SK-N-SH (cell line): ENCODE measurements around the gene SPRED1. TPM values are rescaled to one million over a fixed set of nuclear protein-coding genes. Genes with fewer than 3 reads are reported as not detected.

ENCODE experiments used
- CTCF ChIA-PET: fragments of 300-600, 350-600 bp; formaldehyde crosslinking; extraction: SDS; loops from one replicate; lab custom pipeline; 2021; lab: Yijun Ruan, JAX
- POLR2A ChIA-PET: fragments of 350-600 bp; sonication (Branson Sonifier 250); formaldehyde crosslinking; extraction: SDS; loops from one replicate; lab custom pipeline; 2020; ENCODE audit warnings: antibody characterized with exemption, inconsistent platforms; lab: Yijun Ruan, JAX
- DNase-seq: peaks from one replicate; pipeline ENCODE4 v3.0.0; 2012
- H2AFZ ChIP-seq: fragments of 200-600 bp; sonication (generic); 2 replicates; pipeline ENCODE4 v1.8.1; 2016; ENCODE audit warnings: antibody characterized with exemption, mild to moderate bottlenecking, low read depth
- H3F3A ChIP-seq: fragments of 200-600 bp; sonication (generic); replicated peaks from 2 replicates; pipeline ENCODE3; 2016; ENCODE audit warnings: antibody characterized with exemption, mild to moderate bottlenecking; ENCODE audit not compliant: insufficient read depth
- H3K27ac ChIP-seq, 2 experiments: fragments of 200-500 bp in 1 of 2; fragments of 200-600 bp in 1 of 2; sonication (Bioruptor generic) in 1 of 2; sonication (generic), shearing (Covaris generic) in 1 of 2; 2 replicates each; pipeline versions ENCODE4 v1.5.1 to v1.6.1; 2014 to 2016; ENCODE audit warnings: low read depth in 2 of 2, inconsistent platforms in 1 of 2, low read length in 1 of 2, mild to moderate bottlenecking in 1 of 2, mixed read lengths in 1 of 2
- H3K27me3 ChIP-seq: fragments of 200-600 bp; sonication (generic), shearing (Covaris generic); 2 replicates; pipeline ENCODE4 v1.6.1; 2016; ENCODE audit warnings: mixed run types; ENCODE audit not compliant: insufficient read depth
- H3K36me3 ChIP-seq, 2 experiments: fragments of 200-500 bp in 1 of 2; fragments of 200-600 bp in 1 of 2; sonication (Bioruptor generic) in 1 of 2; sonication (generic) in 1 of 2; replicated peaks in 1 of 2; 2 replicates each; pipeline versions ENCODE3 to v1.5.1; 2014 to 2016; ENCODE audit warnings: low read length in 1 of 2, mild to moderate bottlenecking in 1 of 2; ENCODE audit not compliant: insufficient read depth in 2 of 2, control insufficient read depth in 1 of 2
- H3K4me1 ChIP-seq, 2 experiments: fragments of 200-500 bp in 1 of 2; fragments of 200-600 bp in 1 of 2; sonication (Bioruptor generic) in 1 of 2; sonication (generic), shearing (Covaris generic) in 1 of 2; 2 replicates each; pipeline versions ENCODE4 v1.5.1 to v1.6.1; 2014 to 2016; ENCODE audit warnings: low read depth in 1 of 2, low read length in 1 of 2, mixed run types in 1 of 2; ENCODE audit not compliant: insufficient read depth in 2 of 2, control insufficient read depth in 1 of 2
- H3K4me2 ChIP-seq: fragments of 200-600 bp; sonication (generic), shearing (Covaris generic); 2 replicates; pipeline ENCODE4 v1.6.1; 2017; ENCODE audit warnings: mixed run types
- H3K4me3 ChIP-seq, 2 experiments: fragments of 200-500 bp in 1 of 2; fragments of 200-600 bp in 1 of 2; sonication (Bioruptor generic) in 1 of 2; sonication (generic), shearing (Covaris generic) in 1 of 2; 2 replicates each; pipeline versions ENCODE4 v1.5.1 to v1.8.1; 2014 to 2016; ENCODE audit warnings: low read depth in 2 of 2, inconsistent platforms in 1 of 2, low read length in 1 of 2, mild to moderate bottlenecking in 1 of 2, mixed read lengths in 1 of 2, moderate library complexity in 1 of 2
- H3K79me2 ChIP-seq: fragments of 200-600 bp; sonication (generic); 2 replicates; pipeline ENCODE4 v1.8.1; 2017; ENCODE audit warnings: mild to moderate bottlenecking; ENCODE audit not compliant: insufficient read depth
- H3K9ac ChIP-seq: fragments of 200-600 bp; sonication (generic); 2 replicates; pipeline ENCODE4 v1.6.1; 2017; ENCODE audit warnings: mixed run types
- H3K9me2 ChIP-seq: fragments of 200-600 bp; sonication (generic); 2 replicates; pipeline ENCODE4 v1.6.1; 2017; ENCODE audit warnings: mixed run types
- H3K9me3 ChIP-seq: fragments of 200-600 bp; sonication (generic); 2 replicates; pipeline ENCODE4 v1.6.1; 2017; ENCODE audit warnings: mixed run types, mild to moderate bottlenecking, moderate library complexity
- H4K20me1 ChIP-seq: fragments of 200-600 bp; sonication (generic); 2 replicates; pipeline ENCODE4 v1.6.1; 2017; ENCODE audit warnings: mild to moderate bottlenecking, mixed run types; ENCODE audit not compliant: insufficient read depth
- FOXM1 ChIP-seq: IDR thresholded peaks from 2 replicates; pipeline ENCODE4 v1.4.0; 2012; ENCODE audit warnings: low read depth, mild to moderate bottlenecking
- GABPA ChIP-seq: IDR thresholded peaks from 2 replicates; pipeline ENCODE4 v1.4.0; 2012; ENCODE audit warnings: low read depth, mild to moderate bottlenecking
- GATA2 ChIP-seq: sonication (generic); formaldehyde crosslinking; IDR thresholded peaks from 2 replicates; pipeline ENCODE4 v1.5.0; 2020; ENCODE audit warnings: mild to moderate bottlenecking, missing genetic modification reagents
- MAX ChIP-seq: IDR thresholded peaks from 2 replicates; pipeline ENCODE4 v1.4.0; 2012; ENCODE audit warnings: low read depth
- MXI1 ChIP-seq: IDR thresholded peaks from 2 replicates; pipeline ENCODE4 v1.6.1; 2012; ENCODE audit warnings: mild to moderate bottlenecking, low read depth, low read length, improper control_type of control experiment
- NFIC ChIP-seq: IDR thresholded peaks from 2 replicates; pipeline ENCODE4 v1.4.0; 2012; ENCODE audit warnings: borderline replicate concordance
- NRF1 ChIP-seq: IDR thresholded peaks from 2 replicates; pipeline ENCODE4 v1.6.1; 2012; ENCODE audit warnings: low read depth, mild to moderate bottlenecking, low read length
- PBX3 ChIP-seq: IDR thresholded peaks from 2 replicates; pipeline ENCODE4; 2012
- RAD21 ChIP-seq: IDR thresholded peaks from 2 replicates; pipeline ENCODE4 v1.6.1; 2012; ENCODE audit warnings: mild to moderate bottlenecking, low read length
- RCOR1 ChIP-seq: fragments of 150-350 bp; IDR thresholded peaks from 2 replicates; pipeline ENCODE4 v1.6.1; 2017; ENCODE audit warnings: antibody characterized with exemption, low read length
- RFX5 ChIP-seq: IDR thresholded peaks from 2 replicates; pipeline ENCODE4 v1.6.1; 2012; ENCODE audit warnings: mild to moderate bottlenecking, improper control_type of control experiment, low read length
- RXRA ChIP-seq: IDR thresholded peaks from 2 replicates; pipeline ENCODE4 v1.4.0; 2012; ENCODE audit warnings: low read depth, mild to moderate bottlenecking, borderline replicate concordance
- SIN3A ChIP-seq: IDR thresholded peaks from 2 replicates; pipeline ENCODE4 v1.6.1; 2012; ENCODE audit warnings: low read depth, mild to moderate bottlenecking, low read length, moderate library complexity, borderline replicate concordance
- SMC3 ChIP-seq: IDR thresholded peaks from 2 replicates; pipeline ENCODE4 v1.6.1; 2012; ENCODE audit warnings: low read depth, low read length, improper control_type of control experiment
- TAF1 ChIP-seq: IDR thresholded peaks from 2 replicates; pipeline ENCODE4 v1.6.1; 2012; ENCODE audit warnings: low read depth, mild to moderate bottlenecking, low read length, moderate library complexity, borderline replicate concordance
- TEAD4 ChIP-seq: IDR thresholded peaks from 2 replicates; pipeline ENCODE4 v1.4.0; 2012; ENCODE audit warnings: mild to moderate bottlenecking, borderline replicate concordance; ENCODE audit not compliant: insufficient read depth
- USF2 ChIP-seq: fragments of 150-350 bp; IDR thresholded peaks from 2 replicates; pipeline ENCODE4 v1.6.1; 2017; ENCODE audit warnings: antibody characterized with exemption, low read length, low read depth, borderline replicate concordance
- ZBTB33 ChIP-seq: IDR thresholded peaks from 2 replicates; pipeline ENCODE4 v1.4.0; 2012; ENCODE audit warnings: low read depth, borderline replicate concordance
- WGBS: methylation state at CpG from one replicate; pipeline ENCODE4 v1.1.6; 2017; ENCODE audit warnings: low lambda C conversion rate; 5-methylcytosine and 5-hydroxymethylcytosine counted together
- polyA plus RNA-seq, 3 experiments: library from polyadenylated mRNA; depleted of rRNA; stranded (reverse); fragments of >200 nt; gene quantifications; 2 replicates each; pipeline ENCODE4 v1.2.3, GENCODE V29; 2012

Gene SPRED1
- polyA plus RNA-seq, 1 of the 3 experiments (the other 2 are of a cell fraction) = 4.4 TPM

- Histone ChIP-seq H3K27me3 (no peaks in the 10 kb centered on the region), H3K9me2 (no peaks in the 10 kb centered on the region), H3K79me2 (no peaks in the 10 kb centered on the region), H3K9me3 (no peaks in the 10 kb centered on the region), H3F3A (peaks cover under 1% of the 10 kb centered on the region), H3K9ac (no peak overlapping the region), H3K4me2 (no peak overlapping the region), H2AFZ (no peak overlapping the region), H3K4me3 (no peak overlapping the region), H3K27ac (no peak overlapping the region), H3K36me3 (peaks cover 2 to 5% of the 10 kb centered on the region in 2 experiments), H3K4me1 (no peaks in the 10 kb centered on the region), H4K20me1 (no peaks in the 10 kb centered on the region)
- POLR2A ChIA-PET = no interaction called here
- CTCF ChIA-PET = interaction anchor here (1.2 kb wide), 1 partner anchor 11 kb away, joined by 3 read pairs; no protein-coding TSS in a partner anchor
- TF ChIP-seq MXI1 (no peak), TEAD4 (no peak), MAX (no peak), ZBTB33 (no peak), GABPA (no peak), GATA2 (CRISPR knock-in tag) (no peak), TAF1 (no peak), RXRA (no peak), SMC3 (no peak), NRF1 (no peak), USF2 (no peak), NFIC (no peak), RFX5 (no peak), RAD21 (no peak), SIN3A (no peak), RCOR1 (no peak), FOXM1 (no peak), PBX3 (no peak)
- WGBS = 86% methylated on average over 3 of the region's 3 CpGs
- DNase-seq = no peak
These were observed 109.7 kb downstream of the SPRED1 start for GRCh38 chr15:38362355-38362754.
